ENCODE data around the gene SRPK1.

The SRPK1 gene

GRCh38 chr6:35893246-35893645 lies 27.7 kb downstream of the SRPK1 start:
- H3K4me3 ChIP-seq = no peak overlapping the region
- no peak overlapping the region for H3K27ac ChIP-seq
- no peak overlapping the region for H3K9ac ChIP-seq
- TF ChIP-seq Cebpa-rat (IDR thresholded peaks at IDR 0.05) = no peak
- H3K9me3 ChIP-seq = peaks cover 20% of the 10 kb centered on the region; the same call in 1 of the 2 replicates
- peaks cover 11% of the 10 kb centered on the region for H3K4me1 ChIP-seq
- no peaks in the 10 kb centered on the region for H3K27me3 ChIP-seq
- 0 out of 2 replicates have a peak overlapping the region, but pooled peaks have one; percentile 8 for H3K4me2 ChIP-seq
- peaks cover 72% of the 10 kb centered on the region for H3K36me3 ChIP-seq
- H4K20me1 ChIP-seq = peaks cover 83% of the 10 kb centered on the region

- peaks cover 75% of the 10 kb centered on the region for H4K20me1 ChIP-seq
- H3K27me3 ChIP-seq = no peaks in the 10 kb centered on the region
- H3K36me3 ChIP-seq = peaks cover 72% of the 10 kb centered on the region
- peaks cover 11% of the 10 kb centered on the region for H3K4me1 ChIP-seq
- H3K27ac ChIP-seq = no peak overlapping the region
- TF ChIP-seq Cebpa-rat (IDR thresholded peaks at IDR 0.05) = no peak
- no peak overlapping the region for H3K9ac ChIP-seq
- peaks cover 13% of the 10 kb centered on the region; the same call in 1 of the 2 replicates for H3K9me3 ChIP-seq
- H3K4me3 ChIP-seq = no peak overlapping the region
- no peak overlapping the region for H3K4me2 ChIP-seq
Measured at GRCh38 chr6:35892482-35892881, 28.4 kb downstream of the SRPK1 start.

- Histone ChIP-seq H4K20me1 (no peaks in the 10 kb centered on the region), H3K27me3 (no peaks in the 10 kb centered on the region), H3K4me2 (no peak overlapping the region), H3K9me3 (peaks cover 37% of the 10 kb centered on the region), H3K27ac (no peak overlapping the region), H3K36me3 (peaks cover 98% of the 10 kb centered on the region), H3K4me1 (no peaks in the 10 kb centered on the region), H3K4me3 (no peak overlapping the region), H3K9ac (no peak overlapping the region)
- no peak for TF ChIP-seq Cebpa-rat (IDR thresholded peaks at IDR 0.05)
Measured at GRCh38 chr6:35879151-35879550, 41.7 kb downstream of the SRPK1 start.

GRCh38 chr6:35876902-35877301 lies 44.0 kb downstream of the SRPK1 start:
- Histone ChIP-seq H3K36me3 (peaks cover 96% of the 10 kb centered on the region), H3K4me2 (no peak overlapping the region), H3K27me3 (no peaks in the 10 kb centered on the region), H3K4me1 (no peaks in the 10 kb centered on the region), H3K9me3 (peaks cover 19% of the 10 kb centered on the region), H4K20me1 (no peaks in the 10 kb centered on the region), H3K27ac (no peak overlapping the region), H3K4me3 (no peak overlapping the region), H3K9ac (no peak overlapping the region)
- TF ChIP-seq Cebpa-rat (IDR thresholded peaks at IDR 0.05) = no peak

GRCh38 chr6:35874730-35875129 lies 46.2 kb downstream of the SRPK1 start:
- H3K36me3 ChIP-seq = peaks cover 96% of the 10 kb centered on the region
- no peaks in the 10 kb centered on the region for H3K4me1 ChIP-seq
- H3K27me3 ChIP-seq = no peaks in the 10 kb centered on the region
- no peaks in the 10 kb centered on the region for H3K9me3 ChIP-seq
- H3K4me2 ChIP-seq = no peak overlapping the region
- H3K4me3 ChIP-seq = no peak overlapping the region
- no peaks in the 10 kb centered on the region for H4K20me1 ChIP-seq
- TF ChIP-seq Cebpa-rat (IDR thresholded peaks at IDR 0.05) = no peak
- no peak overlapping the region for H3K27ac ChIP-seq
- H3K9ac ChIP-seq = no peak overlapping the region

GRCh38 chr6:35859367-35859766 lies 61.5 kb downstream of the SRPK1 start:
- TF ChIP-seq Cebpa-rat (IDR thresholded peaks at IDR 0.05) = no peak
- H4K20me1 ChIP-seq = no peaks in the 10 kb centered on the region
- no peak overlapping the region for H3K4me3 ChIP-seq
- H3K4me1 ChIP-seq = peaks cover 15% of the 10 kb centered on the region
- H3K9ac ChIP-seq = no peak overlapping the region
- H3K9me3 ChIP-seq = peaks cover 5% of the 10 kb centered on the region
- H3K27ac ChIP-seq = no peak overlapping the region
- peaks cover 98% of the 10 kb centered on the region for H3K36me3 ChIP-seq
- no peaks in the 10 kb centered on the region for H3K27me3 ChIP-seq
- H3K4me2 ChIP-seq = no peak overlapping the region

GRCh38 chr6:35857853-35858252 lies 63.0 kb downstream of the SRPK1 start:
- no peak overlapping the region for H3K27ac ChIP-seq
- H3K36me3 ChIP-seq = peaks cover 99% of the 10 kb centered on the region
- H3K4me3 ChIP-seq = no peak overlapping the region
- no peaks in the 10 kb centered on the region for H4K20me1 ChIP-seq
- TF ChIP-seq Cebpa-rat (IDR thresholded peaks at IDR 0.05) = no peak
- H3K9me3 ChIP-seq = no peaks in the 10 kb centered on the region
- H3K4me1 ChIP-seq = peaks cover 15% of the 10 kb centered on the region
- no peaks in the 10 kb centered on the region for H3K27me3 ChIP-seq
- H3K9ac ChIP-seq = no peak overlapping the region
- no peak overlapping the region for H3K4me2 ChIP-seq

GRCh38 chr6:35856250-35856649 lies 64.6 kb downstream of the SRPK1 start:
- H3K27me3 ChIP-seq = no peaks in the 10 kb centered on the region
- H3K4me3 ChIP-seq = no peak overlapping the region
- no peaks in the 10 kb centered on the region for H4K20me1 ChIP-seq
- no peaks in the 10 kb centered on the region for H3K9me3 ChIP-seq
- peaks cover 15% of the 10 kb centered on the region for H3K4me1 ChIP-seq
- no peak overlapping the region for H3K27ac ChIP-seq
- no peak overlapping the region for H3K4me2 ChIP-seq
- peaks cover 99% of the 10 kb centered on the region for H3K36me3 ChIP-seq
- no peak overlapping the region for H3K9ac ChIP-seq
- TF ChIP-seq Cebpa-rat (IDR thresholded peaks at IDR 0.05) = no peak

GRCh38 chr6:35852994-35853393 lies 67.9 kb downstream of the SRPK1 start:
- H3K4me2 ChIP-seq = no peak overlapping the region
- no peak for TF ChIP-seq Cebpa-rat (IDR thresholded peaks at IDR 0.05)
- H3K4me3 ChIP-seq = no peak overlapping the region
- peaks cover 12% of the 10 kb centered on the region for H3K9me3 ChIP-seq
- H3K9ac ChIP-seq = no peak overlapping the region
- H3K27me3 ChIP-seq = no peaks in the 10 kb centered on the region
- no peaks in the 10 kb centered on the region for H4K20me1 ChIP-seq
- H3K4me1 ChIP-seq = no peaks in the 10 kb centered on the region
- no peak overlapping the region for H3K27ac ChIP-seq
- peaks cover 99% of the 10 kb centered on the region for H3K36me3 ChIP-seq

- TF ChIP-seq Cebpa-rat (IDR thresholded peaks at IDR 0.05) = no peak
- H3K9ac ChIP-seq = no peak overlapping the region
- no peaks in the 10 kb centered on the region for H3K4me1 ChIP-seq
- no peak overlapping the region for H3K27ac ChIP-seq
- H3K27me3 ChIP-seq = no peaks in the 10 kb centered on the region
- H3K9me3 ChIP-seq = peaks cover 12% of the 10 kb centered on the region
- H4K20me1 ChIP-seq = no peaks in the 10 kb centered on the region
- peaks cover 97% of the 10 kb centered on the region for H3K36me3 ChIP-seq
- H3K4me2 ChIP-seq = no peak overlapping the region
- no peak overlapping the region for H3K4me3 ChIP-seq
Measured at GRCh38 chr6:35850208-35850607, 70.7 kb downstream of the SRPK1 start.

- Histone ChIP-seq H3K4me2 (no peak overlapping the region), H3K27me3 (no peaks in the 10 kb centered on the region), H4K20me1 (no peaks in the 10 kb centered on the region), H3K9ac (no peak overlapping the region), H3K27ac (no peak overlapping the region), H3K4me3 (no peak overlapping the region), H3K36me3 (peaks cover 96% of the 10 kb centered on the region), H3K4me1 (no peaks in the 10 kb centered on the region), H3K9me3 (peaks cover 12% of the 10 kb centered on the region)
- no peak for TF ChIP-seq Cebpa-rat (IDR thresholded peaks at IDR 0.05)
Measured at GRCh38 chr6:35844290-35844689, 76.6 kb downstream of the SRPK1 start.

All from BLaER1 (cell line).